NCI-H1105 (cell line): ENCODE results near the gene BCL2L2.
A peak's percentile ranks its signal among the peaks of the same experiment; 100 is the strongest.
"Not testable (repeated sequence)": the region's sequence is repeated elsewhere in the genome, so short reads cannot be mapped to it uniquely, and the experiment has no call there.

Source experiments
- DNase-seq: peaks from one replicate; lab custom pipeline; 2025; lab: John Stamatoyannopoulos, UW

The BCL2L2 gene

DNA sequence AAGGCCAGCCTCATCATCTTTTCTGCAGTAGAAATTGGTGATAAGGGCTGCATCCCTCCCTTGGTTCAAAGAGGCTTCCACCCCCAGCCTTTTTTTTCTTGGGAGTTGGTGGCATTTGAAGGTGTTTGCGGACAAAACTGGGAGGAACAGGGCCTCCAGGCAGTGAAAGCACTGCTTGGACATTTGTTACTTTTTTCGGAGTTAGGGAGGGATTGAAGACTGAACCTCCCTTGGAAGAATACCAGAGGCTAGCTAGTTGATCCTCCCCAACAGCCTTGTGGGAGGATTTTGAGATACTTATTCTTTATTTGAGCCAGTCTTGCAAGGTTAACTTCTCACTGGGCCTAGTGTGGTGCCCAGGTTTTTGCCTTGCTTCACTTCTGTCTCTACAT is 17.8 kb downstream of the BCL2L2 start:
- DNase-seq = no peak

DNA sequence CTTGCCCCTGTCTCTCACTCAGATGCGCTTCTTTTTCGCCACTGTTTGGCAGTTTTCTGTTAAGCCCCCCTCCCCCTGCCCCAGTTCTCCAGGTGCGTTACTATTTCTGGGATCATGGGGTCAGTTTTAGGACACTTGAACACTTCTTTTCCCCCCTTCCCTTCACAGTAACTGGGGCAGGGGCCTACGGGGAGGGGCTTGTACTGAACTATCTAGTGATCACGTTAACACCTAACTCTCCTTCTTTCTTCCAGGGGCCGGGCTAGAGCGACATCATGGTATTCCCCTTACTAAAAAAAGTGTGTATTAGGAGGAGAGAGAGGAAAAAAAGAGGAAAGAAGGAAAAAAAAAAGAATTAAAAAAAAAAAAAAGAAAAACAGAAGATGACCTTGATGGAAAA is 18.4 kb downstream of the BCL2L2 start:
- no peak for DNase-seq

DNA sequence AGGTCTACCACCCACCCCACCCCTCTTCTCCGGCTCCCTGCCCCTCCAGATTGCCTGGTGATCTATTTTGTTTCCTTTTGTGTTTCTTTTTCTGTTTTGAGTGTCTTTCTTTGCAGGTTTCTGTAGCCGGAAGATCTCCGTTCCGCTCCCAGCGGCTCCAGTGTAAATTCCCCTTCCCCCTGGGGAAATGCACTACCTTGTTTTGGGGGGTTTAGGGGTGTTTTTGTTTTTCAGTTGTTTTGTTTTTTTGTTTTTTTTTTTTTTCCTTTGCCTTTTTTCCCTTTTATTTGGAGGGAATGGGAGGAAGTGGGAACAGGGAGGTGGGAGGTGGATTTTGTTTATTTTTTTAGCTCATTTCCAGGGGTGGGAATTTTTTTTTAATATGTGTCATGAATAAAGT is 19.1 kb downstream of the BCL2L2 start:
- not testable (repeated sequence) for DNase-seq

DNA sequence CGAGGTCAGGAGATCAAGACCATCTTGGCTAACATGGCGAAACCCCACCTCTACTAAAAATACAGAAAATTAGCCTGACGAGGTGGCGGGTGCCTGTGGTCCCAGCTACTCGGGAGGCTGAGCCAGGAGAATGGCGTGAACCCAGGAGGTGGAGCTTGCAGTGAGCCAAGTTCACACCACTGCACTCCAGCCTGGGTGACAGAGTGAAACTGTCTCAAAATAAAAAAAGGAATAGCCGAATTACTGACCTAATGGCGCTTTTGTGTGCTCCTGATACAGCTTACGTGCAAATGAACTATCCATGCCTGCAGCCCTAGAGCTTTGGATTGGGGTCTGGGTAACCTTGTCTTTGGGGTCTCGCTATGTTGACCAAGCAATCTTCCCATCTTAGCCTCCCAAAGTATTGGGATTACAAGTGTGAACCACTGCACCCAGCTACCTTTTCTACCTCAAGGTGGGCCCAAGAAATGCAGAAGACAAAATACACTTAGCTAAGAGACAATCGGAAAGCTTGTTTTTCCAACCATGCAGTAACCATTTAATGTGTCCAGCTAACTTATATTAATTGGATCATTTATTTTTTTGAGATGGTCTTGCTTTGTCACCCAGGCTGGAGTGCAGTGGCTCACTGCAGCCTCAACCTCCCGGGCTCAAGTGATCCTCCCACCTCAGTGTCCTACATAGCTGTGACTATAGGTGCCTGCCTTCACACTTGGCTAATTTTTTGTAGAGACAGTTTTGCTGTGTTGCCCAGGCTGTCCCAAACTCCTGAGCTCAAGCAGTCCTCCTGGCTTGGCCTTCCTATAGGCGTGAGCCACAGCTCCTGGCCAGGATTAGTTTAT is 20.1 kb downstream of the BCL2L2 start:
- no peak for DNase-seq

DNA sequence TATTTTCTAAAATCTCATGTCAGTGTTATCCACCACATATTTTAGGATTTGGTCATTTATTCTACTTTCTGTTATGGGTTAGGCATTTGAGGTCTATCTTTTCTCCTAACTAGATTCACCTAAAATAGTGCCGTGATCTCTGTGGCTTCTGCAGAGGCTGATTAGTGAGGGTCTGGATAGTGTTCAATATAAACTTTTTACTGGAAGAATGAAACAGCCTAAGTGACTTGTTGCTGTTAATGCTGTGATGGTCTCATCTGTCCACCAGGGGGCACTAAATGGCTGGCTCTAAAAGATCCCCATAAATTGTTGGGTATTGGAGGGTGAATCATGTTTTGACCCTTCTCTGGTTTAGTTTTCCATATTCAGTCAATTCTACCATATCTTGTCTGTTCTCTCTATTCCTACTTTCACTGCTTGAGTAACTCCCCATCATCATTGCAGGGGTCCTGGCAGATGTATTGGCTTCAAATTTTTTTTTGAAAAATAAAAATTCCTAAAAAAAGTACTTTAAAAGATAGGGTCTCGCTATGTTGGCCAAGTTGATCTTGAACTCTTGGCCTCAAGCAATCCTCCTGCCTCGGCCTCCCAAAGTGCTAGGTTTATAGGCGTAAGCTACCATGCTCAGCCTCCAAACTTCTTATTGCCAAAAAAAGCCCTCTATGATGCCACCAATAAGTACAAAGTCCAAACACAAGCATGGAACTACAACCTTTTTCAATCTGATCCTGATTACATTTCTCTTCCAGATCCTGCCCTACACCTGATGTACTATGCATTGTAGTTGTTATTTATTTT is 21.5 kb downstream of the BCL2L2 start:
- DNase-seq = peak; percentile 72

DNA sequence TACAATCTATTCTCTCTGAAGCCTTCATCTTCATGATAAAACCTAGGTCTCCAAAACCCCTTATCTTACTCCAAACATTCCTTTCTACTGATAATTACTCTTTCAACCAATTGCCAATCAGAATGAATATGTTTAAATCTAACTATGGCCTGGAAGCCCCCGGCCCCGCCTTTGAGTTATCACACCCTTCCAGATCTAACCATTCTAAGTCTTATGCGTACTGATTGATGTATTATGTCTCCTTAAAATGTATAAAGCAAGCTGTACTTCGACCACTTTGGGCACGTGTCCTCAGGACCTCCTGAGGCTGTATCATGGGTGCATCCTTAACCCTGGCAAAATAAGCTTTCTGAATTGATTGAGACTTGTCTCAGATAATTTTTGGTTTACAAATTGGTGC is 29.0 kb downstream of the BCL2L2 start:
- DNase-seq = no peak

DNA sequence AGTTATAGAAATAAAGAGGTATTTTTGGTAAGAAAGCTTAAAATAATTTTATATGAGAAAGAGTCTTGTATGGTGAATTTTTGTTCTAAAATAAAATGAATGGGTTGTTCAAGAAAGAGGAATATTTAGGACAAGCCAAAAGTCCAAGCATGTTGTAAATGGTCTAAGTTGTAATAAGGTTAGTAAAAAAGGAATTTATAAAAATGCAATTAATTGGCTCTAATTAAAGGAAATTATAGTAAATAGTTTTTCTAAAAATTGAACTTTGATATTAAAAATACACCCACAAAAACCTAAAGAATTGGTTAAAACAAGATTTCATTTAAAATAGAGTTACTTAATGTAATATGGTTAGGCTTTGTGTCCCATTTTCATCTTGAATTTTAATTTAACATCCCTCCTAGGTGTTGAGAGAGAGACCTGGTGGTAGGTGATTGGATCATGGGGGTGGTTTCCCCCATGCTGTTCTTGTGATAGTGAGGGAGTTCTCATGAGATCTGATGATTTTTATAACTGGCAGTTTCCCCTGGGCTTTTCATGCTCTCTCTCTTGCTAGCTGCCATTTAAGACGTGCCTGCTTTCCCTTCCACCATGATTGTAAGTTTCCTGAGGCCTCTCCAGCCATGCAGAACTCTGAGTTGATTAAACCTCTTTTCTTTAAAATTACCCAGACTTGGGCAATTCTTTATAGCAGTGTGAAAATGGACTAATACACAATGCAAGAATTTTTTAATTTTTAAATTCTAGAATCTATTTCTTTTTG is 33.1 kb downstream of the BCL2L2 start:
- no peak for DNase-seq

DNA sequence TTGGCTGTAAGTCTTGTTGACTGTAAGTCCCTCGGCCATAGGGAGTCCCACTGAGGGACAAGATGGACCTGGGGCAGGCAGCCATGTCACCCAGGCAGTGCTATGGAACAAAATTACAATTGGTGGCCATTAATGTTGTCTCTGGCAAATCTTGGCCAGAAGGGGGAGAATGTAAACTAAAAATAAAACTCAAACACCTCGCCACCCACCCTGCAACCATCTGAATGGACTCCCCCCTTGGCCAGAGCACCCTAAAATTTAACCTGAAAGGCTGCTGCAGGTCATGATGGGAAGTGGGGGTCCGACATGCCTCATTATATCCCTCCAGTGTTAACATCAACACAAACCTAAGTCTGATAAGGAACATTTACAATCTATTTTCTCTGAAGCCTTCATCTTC is 37.8 kb downstream of the BCL2L2 start:
- no peak for DNase-seq

DNA sequence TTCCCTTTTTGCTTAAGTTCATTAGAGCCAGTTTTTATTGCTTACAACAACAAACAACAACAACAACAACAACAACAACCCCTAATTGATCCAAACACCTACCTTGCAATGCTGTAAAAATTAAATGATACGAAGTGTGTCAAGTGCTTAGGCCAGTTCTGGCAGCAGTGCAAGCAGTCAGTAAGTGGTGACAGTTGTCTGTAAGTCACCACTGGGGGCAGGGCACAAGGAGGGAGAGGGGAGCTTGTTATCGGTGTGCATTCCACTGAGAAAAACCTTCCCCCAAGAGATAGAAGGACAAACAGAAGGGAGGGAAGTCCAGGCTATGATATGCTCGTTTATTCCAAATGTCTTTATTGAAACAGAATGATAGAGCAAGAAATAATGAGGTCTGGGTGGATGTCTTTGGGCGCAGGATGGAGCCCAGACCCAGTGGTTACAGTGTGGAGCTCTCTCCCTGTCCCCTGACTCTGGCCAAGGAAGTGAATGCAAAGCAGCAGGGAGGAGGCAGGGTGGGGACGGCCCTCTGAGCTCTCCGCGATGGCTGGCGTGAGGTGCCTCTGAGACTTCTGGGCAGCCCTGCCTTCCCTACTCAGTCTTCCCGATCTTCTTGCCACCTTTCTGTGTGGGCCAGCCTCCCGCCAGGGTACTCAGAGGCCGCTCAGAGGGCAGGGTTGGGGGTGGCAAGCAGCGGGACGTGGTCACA is 39.5 kb downstream of the BCL2L2 start:
- no peak for DNase-seq

DNA sequence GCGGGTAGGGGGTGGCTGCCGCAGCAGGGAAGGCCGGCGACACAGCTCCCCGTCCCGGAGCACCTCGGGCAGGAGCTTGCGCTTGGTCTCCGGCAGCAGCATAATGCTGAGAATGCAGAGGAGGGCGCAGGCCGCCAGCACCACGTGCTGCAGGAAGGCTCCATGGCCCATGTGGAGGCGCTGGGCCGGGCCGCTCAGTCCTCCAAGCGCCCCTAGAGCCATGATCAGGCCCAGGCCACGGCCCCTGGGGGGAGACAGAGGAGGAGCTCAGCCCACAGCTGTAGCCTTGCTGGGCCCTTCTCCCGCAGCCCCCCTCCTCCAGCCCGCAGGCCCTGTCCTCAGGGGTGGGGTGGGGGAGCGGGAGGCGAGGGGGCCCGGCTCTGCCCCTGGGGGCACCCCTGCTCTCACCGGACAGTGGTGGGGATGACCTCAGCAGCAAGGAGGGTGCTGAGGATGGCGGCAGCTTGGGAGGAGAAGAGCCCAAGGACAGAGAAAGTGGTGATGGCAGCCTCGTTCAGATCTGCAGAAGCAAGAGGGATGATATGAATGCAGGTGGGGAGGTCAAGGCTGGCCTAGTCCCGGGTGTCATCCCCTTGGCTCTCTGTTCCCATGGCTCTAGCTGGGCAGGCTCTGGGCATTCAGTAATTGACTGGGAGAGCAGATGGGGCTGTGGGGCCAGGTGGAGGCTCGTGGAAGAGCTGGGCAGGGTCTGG is 40.2 kb downstream of the BCL2L2 start:
- DNase-seq = no peak

DNA sequence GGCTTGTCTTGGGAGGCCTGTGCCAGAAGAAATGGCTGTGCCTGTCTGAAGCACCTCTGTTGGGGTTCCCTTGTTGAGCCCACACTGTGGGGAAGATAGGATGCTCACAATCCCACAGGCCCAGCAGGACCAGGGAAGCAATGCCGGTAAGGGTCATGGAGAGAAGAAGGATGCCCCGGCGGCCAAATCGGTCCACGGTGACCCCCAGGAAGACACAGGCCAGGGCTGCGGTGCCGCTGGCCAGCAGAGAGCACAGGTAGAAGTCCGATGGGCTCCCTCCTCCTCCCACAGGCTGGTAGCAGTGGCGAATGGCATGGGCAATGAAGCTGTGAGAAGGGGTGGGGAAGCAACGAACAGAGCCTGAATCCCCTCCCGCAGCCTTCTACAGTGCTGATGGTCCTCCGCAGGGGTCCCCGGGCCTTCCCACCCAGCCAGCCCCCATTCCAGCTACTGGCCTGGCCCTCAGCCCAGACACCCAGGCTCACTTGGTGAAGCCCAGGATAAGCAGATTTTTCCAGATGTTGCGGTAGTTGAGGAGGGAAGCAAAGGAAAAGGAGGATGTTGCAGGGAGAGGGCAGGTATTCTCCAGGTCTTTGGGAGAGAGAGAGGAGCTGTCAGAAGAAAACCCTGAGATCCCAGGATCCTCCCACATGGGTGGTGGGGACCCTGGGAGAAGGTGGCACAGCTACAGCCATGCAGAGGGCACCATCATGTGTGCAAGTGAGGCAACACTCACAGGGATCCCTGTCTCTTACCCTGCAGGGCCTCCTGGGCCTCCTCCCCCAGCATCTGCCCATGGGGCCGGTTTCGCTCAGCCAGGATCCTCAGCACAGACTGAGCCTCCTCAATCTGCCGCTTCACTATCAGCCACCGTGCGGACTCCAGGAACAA is 41.0 kb downstream of the BCL2L2 start:
- no peak for DNase-seq

DNA sequence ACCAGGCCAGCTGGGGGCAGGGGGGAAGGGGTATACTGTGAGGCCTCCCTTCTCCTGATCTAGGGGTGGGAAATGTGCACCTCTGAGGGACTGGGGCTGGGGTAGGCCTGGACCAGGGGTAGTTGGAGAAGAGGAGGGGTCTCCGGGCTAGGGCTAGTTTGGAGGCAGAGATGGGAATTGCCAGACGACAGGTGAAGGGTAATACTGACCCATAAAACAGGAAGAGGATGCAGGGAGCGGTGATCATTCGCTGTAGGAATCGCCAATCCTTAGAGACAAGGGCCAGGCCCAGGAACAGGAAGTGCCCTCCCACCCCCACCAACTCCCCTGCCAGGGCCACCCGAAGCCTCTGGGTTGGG is 41.6 kb downstream of the BCL2L2 start:
- no peak for DNase-seq

DNA sequence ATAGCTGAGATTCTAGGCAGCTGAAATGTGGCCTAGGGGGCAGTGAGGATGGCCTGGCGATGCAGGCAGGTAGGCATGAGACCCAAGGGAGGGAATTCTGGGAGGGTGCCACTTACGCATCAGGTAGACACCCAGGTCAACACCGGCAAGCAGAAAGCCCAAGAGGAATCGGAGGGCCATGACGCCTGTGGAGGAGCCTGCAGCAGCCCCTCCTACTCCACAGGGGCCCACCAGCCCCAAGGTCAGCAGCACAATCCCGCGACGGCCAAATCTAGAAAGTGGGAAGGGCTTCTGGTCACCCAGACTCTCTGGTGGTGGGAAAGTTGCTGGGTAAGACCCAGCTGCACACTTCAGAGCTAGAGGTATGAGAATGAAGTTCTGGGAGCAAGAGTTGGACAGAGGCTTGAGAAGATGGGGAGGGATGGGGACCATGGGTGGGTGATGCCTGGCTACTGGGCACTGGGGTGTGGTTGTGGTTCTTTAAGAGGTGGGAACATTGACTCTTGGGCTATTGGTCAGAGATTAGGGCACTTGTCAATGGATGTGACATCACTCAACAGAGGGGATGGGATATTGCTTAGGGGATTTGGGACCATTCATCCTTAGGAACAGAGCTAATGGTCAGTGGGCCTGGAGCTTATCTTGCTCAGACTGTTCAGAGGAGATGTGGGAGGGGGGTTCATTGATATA is 42.7 kb downstream of the BCL2L2 start:
- no peak for DNase-seq

DNA sequence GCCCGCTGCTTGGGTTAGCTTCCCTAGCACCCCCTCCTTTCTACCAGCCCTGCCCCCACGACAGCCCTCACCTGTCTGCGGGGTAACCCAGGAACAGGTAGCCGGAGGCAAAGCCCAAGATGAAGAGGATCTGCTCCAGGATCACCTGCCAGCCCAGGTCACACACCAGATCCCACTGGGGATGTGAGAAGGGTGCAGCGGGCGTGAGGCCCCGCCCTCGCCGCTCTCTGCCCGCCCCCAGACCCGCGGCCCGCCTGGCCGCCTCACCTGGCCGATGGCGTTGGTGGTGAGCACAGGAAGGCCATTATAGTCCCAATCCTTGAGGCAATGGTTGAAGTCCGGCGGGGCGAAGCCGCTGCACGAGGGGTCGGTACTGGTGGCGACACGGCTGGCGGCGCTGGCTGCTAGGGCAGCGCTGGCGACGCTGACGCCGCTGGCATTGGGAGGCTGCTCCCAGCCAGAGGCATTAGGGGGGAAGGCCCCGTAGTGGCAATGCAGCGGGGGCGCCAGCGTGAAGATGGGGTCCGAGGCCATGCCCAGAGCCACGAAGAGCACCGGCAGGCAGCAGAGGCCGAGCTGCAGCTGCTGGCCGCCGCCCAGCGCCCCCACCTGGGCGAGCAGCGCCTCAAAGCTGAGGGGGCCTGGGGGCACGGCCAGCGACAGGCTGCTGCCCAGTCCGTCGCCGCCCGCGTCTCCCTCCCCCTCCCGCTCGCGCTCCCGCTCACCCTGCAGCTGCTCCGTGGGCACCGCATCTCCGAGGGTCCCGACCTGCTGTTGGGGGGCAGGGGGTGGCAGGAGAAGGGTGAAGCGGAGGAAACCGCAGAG is 45.3 kb downstream of the BCL2L2 start:
- peak; percentile 10 for DNase-seq

DNA sequence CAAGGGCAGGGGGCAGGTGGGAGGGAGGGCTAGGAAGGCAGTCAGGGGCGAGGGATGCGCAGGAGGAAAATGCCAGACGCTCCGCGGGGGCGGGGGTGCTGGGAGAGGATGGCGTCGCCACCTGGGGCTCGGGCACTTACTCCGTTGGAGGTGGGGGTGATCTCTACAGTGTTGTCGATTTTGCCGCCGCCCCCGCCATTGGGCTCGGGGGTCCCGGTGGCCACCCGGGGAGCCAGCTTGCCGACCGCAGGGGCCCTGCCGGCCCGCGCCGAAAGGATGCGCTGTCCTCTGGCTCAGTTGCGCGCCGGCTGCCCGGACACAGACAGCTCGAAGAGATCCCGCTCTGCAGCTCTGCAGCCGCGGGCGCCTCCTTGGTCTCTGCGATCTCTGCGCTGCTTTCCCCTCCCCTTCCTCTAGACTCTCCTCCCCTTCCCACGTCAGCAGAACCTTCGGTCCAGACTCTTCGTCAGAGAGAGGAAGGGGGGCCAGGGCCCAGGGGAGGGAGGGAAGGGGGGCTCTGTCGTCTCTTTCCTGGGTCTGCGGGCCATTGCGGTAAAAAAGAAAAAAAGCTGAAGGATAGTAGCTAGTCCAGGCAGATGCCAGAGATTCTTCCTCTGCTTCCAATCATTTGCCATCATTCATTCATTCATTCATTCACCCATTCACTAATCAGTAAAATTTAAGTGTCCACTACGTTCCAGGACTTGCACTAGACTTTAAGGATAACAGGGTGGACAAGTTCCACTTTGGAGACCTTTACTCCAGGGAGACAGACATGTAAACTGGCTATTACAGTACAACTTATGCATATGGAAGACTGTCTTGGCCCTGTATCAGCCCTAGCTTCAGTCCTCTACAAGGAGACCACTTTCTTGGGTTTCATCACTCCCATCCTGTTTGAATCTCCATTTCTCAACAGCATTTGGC is 46.1 kb downstream of the BCL2L2 start, which contains the start of gene SLC22A17:
Gene SLC22A17, minus strand, starts transcription at position 382 of the 927 bp plus-strand sequence.
- DNase-seq = peak; percentile 80

DNA sequence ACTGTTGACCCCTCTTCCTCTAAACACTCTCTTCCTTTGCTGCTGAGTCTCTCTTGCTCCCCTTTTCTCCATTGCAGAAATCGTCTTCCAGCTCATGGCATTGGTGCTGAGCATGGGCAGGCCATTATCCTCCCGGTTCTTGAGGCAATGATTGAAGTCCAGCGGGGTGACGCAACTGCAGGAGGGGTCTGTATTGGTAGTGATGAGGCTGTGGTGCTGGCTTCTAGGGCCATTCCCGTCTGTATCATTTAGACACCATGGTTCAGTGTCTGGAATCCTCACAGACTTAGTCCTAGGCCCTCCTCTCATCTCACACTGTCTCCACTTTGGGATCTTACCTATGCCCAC is 46.8 kb downstream of the BCL2L2 start:
- DNase-seq = no peak

DNA sequence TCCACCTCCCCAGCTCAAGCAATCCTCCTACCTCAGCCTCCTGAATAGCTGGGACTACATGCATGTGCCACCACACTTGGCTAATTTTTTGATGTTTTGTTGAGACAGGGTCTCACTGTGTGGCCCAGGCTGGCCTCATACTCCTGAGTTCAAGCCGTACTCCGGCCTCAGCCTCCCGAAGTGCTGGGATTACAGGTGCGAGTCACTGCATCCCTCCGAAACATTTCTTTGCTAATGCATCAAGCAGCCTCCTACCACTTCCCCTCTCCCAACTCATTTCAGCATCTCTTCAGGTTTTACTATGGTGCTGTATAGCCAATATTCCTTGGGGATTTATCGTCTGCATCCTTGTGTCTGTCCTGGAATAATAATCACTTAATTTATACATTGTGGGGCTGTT is 48.4 kb downstream of the BCL2L2 start:
- no peak for DNase-seq
